NCI-H510A (cell line): Measurements from ENCODE around the gene TMCC2.

Experiments
- DNase-seq: peaks from one replicate; lab custom pipeline; 2025; lab: John Stamatoyannopoulos, UW

The TMCC2 gene

DNA sequence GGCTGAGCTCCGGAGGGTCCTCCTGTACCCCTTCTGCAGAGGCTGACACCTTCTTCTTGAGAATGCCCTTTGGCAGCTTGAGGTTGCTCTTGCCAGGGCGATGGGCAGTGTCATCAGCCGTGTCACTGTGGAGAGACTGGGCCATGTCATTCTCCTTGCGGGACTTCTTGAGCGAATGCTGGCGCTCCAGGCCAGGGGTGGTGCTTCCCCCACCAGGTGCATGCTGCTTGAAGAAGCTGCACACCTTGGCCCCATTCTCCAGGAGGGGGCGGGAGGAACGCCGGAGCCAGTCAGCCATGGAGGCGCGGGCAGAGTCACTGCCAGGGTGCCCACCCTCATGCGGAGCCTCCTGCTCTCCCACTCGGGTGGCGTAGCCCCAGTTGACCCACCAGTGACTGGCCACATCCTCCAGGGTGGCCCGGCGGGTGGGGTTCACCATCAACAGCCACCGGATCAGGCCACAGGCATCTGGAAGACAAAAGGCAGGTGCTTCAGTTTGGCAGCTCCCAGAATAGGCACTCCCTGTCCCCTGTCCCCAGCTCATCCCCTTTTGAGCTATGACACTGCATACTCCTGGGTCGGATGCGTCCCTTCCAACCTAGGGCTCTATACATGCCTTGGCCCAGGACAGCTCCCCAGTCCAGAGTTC, 76.4 kb downstream of the TMCC2 start:
- DNase-seq, result no peak

DNA sequence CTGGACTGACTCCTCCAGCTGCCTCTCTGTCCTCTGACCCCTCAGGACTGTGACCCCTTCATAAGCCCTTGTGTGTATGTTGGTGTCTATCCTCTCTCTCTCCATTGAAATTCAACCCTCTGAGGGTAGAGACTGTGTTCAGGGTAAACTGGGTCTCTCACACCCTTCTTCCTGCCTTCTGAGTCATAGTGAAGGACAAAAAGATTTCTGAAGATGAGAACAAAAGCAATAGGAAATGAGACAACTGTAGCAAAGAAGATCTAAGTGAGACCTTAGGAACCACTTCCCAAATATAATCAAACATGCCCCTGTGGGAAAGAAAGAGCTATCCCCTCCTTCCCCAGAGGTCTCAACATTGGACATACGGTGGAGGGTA, 76.9 kb downstream of the TMCC2 start:
- DNase-seq, result no peak

DNA sequence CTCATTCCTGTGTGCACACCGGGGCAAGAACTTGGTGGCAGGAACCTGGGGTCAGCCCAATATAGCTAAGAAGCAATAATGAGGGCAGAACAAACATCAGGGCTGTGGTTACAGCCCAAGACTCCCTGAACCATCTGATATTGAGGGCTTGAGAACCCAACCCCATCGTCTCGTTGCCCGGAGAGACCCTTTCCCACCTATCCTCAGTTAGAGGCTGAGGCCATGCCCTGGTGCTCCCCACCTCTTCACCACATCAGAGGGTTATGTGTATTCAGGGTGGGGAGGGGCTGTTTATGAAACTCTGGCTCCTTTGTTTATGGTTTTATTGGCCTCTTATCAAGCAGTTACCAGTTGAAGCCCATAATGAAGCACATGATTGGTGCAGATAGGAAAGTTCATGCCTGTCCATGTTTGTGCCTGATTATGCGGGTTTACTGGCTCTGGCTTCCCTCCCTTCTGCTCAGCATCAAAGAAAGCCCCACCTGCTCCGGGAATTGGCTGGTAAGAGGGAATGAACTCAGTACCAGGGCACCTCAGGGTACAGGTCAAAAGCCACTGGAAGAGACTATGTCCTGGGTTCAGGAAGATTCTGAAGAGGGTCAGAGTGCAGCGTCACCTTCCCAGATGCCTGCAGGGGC, 79.3 kb downstream of the TMCC2 start:
- no peak for DNase-seq

DNA sequence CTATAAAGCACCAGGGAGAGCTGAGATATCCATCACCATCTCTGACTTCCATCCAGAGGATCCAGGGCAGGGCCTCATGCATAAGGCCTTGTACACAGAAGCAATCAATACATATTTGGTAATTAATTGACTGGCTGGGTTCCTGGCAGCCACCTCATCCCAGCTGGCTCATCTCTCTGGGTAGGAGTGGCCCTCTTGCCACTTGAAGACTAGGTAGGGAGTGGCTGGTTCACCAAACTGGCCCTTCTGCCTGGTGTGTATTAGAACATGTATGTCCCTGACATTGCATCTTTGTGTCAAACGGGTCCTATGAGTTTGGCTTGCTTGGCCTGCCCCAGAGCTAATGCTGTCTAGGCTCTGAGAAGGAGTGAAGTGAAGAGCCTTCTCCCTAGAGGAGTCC, 82.0 kb downstream of the TMCC2 start:
- no peak for DNase-seq

DNA sequence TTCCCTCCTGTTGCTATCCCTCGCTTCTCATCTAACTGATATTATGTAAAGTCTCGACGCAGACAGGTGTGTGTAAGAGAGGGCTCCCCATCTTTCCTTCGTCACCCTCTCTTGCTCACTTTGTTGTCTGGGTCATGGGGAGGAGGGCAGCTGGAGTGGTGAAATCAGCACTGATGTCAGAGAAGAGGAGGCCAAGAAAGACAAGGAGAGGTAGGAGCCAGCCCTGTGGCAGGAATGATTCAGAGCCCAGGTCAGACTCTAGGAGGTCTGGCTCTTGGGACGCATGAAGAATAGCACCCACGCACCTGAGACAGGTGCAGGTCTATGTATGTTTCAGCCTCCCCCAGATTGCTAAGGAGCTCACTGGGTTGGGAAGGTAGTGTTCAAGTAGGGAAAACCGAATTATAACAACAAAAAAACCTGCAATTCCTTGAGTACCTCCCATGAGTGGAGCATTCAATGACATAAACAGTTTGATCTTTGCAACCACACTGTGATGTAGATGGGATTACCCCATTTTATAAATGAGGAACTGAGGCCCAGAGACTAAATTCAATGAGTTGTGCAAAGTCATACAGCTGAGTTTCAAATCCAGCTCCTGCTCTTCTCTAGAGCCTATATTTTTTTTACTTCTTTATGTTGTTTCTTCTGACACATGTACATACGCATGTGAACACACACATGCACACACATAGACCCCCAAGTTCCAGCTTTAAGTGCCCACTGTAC, 83.4 kb downstream of the TMCC2 start:
- no peak for DNase-seq

DNA sequence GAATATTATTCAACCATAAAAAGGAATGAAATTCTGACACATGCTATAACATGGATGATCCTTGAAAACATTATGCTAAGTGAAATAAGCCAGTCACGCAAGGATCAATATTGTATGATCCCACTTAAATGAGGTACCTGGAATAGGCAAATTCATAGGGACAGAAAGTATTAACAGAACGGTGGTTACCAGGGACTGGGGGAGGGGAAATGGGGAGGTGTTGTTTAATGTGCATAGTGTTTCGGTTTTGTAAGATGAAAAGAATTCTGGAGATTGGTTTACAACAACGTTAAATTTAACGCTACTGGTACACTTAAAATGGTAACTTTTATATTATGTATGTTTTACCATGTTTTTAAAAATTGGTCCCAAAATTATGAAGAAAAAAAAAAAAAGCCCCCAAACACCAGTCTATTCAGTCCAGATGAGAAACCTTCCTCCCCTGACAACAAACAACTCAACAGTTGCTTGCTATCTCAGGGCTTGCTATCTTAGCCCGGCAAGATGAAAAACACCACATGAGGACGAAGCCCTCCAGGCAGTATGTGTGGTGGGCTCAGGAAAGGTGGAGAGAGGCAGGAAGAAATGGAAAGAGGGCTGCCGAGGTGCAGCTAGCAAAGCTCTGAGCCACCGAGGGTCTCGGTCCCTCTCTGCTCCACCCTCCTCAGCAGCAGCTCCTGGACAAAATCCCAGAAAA, 85.3 kb downstream of the TMCC2 start:
- DNase-seq, result no peak

DNA sequence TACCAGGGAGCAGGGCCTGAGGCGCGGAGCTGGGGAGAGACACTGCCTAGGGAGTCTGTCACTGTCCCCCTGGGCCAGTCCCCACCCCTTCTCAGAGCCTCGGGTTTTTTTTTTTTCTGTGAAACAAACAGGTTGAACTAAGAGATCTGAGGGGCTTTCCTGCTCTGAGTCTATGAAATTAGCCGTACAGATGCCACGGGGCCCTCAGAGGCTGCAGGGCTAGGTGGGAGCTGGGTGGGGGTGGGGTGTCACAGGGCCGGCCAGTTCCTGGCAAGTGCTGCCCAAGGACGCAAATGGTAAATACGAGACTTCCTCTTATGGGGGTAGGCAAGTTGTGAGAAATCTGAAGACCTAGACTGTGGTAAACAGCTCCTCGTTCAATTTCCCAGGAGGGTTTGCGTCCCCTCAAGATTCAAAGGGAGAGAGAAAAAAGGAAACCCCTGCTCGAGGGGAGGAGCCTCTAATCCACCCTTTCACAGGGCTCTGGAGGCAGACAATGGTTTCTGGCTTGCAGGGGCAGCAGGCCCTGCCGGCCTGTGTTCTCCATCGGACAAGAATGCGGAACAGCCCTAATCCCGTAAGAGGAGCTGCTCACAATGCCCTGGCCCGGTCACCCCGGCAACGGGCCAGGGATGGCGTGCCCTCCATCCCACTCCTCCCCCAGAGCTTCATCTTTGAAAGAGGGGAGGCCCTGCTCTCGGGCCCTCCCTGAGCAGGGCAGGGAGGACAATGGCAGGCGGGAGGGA, 86.0 kb downstream of the TMCC2 start:
- DNase-seq, result peak; percentile 34

DNA sequence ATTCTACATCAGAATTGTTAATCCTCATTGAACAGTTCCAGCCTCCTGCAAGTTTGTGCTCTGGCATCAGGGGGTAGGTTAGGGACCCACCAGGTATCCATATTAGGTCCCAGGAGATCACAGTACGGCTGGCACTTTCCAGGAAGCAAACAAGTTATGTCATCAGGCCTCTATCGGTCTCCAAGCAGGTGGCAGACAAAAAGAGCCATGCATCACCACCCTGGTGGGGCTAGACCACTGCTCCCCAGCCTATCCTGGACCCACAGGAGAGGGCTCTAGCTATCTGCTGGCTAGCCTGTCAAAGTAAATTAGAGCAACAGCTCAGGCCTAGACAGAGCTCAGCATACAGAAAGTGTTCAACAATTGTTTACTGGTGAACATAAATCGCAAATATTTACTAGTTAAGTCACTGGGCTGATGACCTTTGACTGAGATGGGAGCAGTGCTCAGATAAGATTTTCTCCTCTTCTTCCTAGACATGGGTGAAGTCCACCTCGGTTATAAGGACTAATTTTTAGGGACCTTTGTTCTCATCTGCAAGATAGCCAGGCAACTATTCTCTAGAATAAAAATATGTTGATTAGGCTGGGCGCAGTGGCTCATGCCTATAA, 87.4 kb downstream of the TMCC2 start:
- DNase-seq, result no peak

DNA sequence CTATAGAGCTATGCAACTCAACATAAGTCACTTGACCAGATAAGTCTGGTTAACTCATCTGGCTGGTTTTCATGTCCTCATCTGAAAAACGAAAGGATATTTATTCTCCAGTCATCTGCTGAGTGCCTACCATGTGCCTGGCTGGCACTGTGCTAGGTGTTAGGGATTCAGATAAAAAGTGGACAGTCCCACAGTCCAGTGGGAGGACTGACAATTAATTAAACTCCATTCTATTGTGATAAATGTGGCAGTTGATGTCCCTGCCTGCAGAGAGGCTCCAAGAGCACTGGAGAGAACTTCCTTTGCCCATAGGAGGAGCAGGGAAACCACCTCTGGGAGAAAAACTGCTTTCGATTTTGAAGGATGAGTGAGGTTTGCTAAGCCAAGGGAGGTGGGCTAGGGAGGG, 88.4 kb downstream of the TMCC2 start:
- DNase-seq, result no peak

DNA sequence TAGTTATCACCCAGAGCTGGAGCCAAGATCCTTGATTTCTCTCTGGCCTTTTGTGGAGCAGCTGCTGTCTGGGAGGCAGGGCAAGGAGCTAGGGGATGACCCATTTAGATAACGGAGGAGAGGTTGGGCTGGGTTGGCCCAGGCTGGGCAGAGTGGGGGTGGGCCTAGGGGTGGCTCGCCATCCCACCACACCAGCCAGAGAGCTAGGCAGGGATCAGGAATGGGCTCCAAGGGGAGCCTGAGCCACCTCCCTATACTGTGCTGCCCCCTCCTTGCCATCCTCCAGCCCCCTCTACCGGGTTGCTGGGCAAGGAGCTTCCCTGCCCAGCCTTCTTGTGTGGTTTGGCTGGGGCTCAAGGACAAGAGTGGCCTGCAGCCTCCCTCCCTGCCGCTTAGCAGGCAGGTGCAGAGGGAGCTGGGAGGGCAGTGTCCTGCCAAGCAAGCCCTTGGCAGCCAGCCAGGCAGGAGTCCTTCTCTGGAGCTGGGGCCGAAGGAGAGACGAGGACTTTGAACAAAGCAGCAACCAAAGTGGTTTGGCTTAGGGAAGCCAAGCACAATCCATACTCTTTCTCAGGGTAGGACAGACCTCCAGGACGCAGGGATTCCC, 89.7 kb downstream of the TMCC2 start:
- peak; percentile 92 for DNase-seq

DNA sequence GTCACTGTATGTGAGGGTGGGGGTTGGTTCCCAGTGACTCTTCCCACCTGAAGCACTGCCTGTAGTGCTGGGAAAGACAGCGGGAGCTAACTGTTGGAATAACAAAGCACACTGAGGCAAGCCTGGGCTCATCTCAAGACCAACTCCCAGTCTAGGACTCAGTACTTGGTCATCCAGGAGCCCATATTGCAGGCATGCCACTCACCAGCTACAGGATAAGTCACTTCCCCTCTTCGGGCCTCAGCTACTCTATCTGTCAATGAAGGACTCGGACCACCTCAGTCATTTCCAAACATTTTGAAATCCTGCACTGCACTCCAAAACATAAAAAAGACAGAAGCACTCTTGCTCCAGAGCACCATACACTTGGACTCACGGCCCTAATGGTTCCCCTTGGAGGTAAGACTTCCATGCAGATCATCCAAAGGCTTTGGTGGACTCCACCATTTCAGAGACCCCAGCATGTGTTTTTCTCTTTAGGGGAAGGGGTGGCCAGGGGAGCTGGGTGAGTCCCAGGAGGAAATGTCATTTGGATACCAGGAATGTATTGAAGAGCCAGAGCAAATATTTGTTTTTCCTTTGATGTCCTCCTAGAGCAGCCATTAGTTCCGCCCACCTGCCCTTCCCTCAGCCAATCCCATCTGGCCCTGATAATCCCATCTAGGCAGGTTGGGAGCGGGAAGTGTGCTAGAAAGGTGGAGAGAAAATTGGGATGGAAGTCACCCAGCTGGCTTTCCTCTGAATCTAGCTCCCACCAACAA, 90.7 kb downstream of the TMCC2 start:
- peak; percentile 92 for DNase-seq

DNA sequence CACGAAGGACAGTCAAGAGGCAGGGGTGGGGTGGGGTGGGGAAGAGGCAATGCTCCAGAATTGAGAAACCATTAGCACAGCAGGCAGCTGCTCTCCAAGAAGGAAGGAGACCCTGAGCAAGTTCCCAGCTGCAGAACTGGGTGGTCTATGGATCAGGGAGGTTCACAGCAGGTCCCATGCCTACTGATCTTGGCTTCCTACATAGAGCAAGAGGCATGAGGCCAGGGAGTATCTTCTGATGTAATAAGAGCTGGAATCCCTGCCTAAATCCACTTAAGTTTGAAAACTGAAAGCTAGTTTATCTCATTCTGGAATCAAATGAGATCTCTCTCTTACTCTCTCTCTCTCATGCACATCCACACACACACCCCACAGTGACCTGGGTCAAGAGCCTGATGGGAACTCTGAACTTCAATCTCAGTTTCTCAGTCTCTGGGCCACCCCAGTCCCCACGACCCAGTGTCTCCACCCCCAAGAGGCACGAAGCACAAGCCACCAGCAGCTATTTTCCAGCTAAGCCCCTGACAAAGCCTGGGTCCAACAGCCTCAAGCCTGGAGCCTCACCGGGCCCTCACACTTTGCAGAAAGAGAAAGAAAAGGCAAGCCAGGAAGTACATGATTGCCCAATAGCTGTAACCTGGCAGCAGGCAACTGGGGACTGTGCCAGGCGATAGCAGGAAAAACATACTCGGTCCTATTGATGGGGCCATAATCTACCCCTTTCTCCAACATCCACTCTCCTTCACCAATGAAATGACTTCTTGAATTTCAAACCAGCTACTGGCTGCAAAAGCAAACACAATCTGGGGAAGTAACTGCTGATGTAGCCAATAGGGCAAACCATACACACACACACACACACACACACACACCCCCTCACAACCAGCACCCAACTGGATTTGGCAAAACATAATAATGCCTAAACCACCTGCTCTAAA, 91.6 kb downstream of the TMCC2 start:
- DNase-seq, result peak; percentile 78

DNA sequence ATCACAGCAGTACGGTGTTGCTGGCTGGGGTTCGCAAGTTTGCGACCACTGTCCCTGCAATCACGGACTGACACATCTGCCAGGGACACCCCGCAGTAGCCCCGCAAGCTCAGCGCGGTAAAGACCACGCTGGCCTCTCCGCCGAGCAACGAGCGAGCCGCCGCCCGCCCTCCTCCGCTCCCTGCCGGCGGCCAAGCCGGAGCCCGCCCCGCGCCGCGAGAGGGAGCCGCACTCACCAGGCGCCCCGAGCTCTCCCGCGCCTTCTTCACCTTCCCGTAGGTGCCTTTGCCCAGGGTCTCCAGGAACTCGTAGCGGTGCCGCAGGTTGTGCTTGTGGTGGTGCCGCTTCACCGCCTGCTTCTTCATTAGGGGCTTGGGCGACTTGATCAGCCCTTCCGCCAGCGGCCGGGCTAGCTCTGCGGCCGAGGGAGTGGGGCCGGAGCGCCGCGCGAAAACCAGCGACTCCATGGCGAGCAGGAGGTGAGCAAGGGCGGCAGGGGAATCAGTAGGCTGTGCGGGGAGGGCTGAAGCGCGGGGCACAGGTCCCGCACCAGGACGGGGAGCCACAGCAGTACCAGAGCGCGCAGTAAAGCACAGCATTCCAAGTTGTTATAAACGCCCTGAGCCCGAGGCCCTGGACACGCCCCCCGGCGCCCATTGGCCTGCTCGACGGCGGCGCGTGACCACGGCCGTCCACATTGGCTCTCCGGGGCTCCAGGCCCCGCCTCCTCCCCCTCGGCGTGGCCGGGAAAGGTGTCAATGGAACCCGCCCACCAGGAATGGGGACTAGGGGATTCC, 93.6 kb downstream of the TMCC2 start, which contains the start of gene NUAK2:
TSS of gene NUAK2 (minus strand) at position 584 of the 797 bp plus-strand sequence. CDS start at position 467, 117 bp downstream.
- DNase-seq, result peak; percentile 93

DNA sequence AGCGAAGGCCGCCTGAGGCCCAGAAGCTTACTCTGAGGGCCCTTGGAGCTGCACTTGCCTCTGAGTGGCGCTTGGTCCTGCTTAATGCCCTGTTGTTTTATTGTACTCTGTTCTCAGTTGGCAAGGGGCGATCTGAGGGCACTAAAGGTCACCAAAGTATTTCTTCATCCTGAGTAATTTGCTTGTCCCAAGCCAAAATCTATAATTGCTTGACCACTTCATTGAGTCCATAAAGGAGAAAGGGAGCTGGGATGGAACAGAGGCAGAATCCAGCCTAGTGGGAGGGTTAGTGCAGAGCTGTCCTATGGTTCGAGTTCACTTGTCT, 94.2 kb downstream of the TMCC2 start:
- no peak for DNase-seq
